HCT116 (cell line): Measurements from ENCODE around the gene GABRA5. TPM values are rescaled to one million over a fixed set of nuclear protein-coding genes. Genes with fewer than 3 reads are reported as not detected.

Source experiments
- ATAC-seq: fragments of 200-7000 bp; cut with Tn5 transposase; 2 replicates; pipeline ENCODE4 v1.9.1; 2020; ENCODE audit warnings: mild to moderate bottlenecking, moderate library complexity
- BruUV-seq: library from RNA; stranded (reverse); fragments of 400-500 nt; replicated peaks from 2 replicates; lab custom pipeline; 2021; lab: Mats Ljungman, UMichigan
- CTCF ChIA-PET: fragments of 300-600 bp; sonication (Branson Sonifier 250); formaldehyde crosslinking; loops from one replicate; lab custom pipeline; 2021; ENCODE audit warnings: antibody characterized with exemption; lab: Charles Lee
- POLR2A ChIA-PET: fragments of 300-600, 350-600 bp; sonication (Branson Sonifier 250); formaldehyde crosslinking; loops from one replicate; lab custom pipeline; 2021; ENCODE audit warnings: antibody characterized with exemption; lab: Charles Lee
- RAD21 ChIA-PET, 2 experiments: fragments of 300-600 bp; sonication (Branson Sonifier 250); formaldehyde crosslinking; loops; one replicate each; lab custom pipeline; 2023; ENCODE audit warnings: low total read pairs in 2 of 2; ENCODE audit not compliant: uncharacterized antibody in 2 of 2, unreplicated experiment in 2 of 2, low non-redundant PET in 1 of 2; lab: Charles Lee
- DNase-seq: peaks from one replicate; pipeline ENCODE4 v3.0.0-alpha.2; 2010; ENCODE audit warnings: low read depth, low spot score
- H2AFZ ChIP-seq: fragments of 200-600 bp; shearing (Covaris generic), sonication (generic); 2 replicates; pipeline ENCODE4 v1.6.1; 2017; ENCODE audit warnings: low read depth, mixed run types, mixed read lengths, antibody characterized with exemption, low read length; ENCODE audit not compliant: poor library complexity, severe bottlenecking
- H3K27ac ChIP-seq: 2 replicates; pipeline ENCODE4 v1.5.1; 2012; ENCODE audit warnings: low read depth, low read length
- H3K27me3 ChIP-seq: fragments of 200-600 bp; sonication (generic); 2 replicates; pipeline ENCODE4 v1.6.1; 2016; ENCODE audit warnings: mixed run types, low read length, mixed read lengths; ENCODE audit not compliant: insufficient read depth
- H3K36me3 ChIP-seq, 2 experiments: fragments of 200-500 bp in 1 of 2; fragments of 200-600 bp in 1 of 2; sonication (Bioruptor generic) in 1 of 2; sonication (generic) in 1 of 2; 2 replicates each; pipeline versions ENCODE4 v1.5.1 to v1.6.1; 2014 to 2016; ENCODE audit warnings: low read length in 2 of 2, inconsistent platforms in 1 of 2, mixed read lengths in 1 of 2, mixed run types in 1 of 2; ENCODE audit not compliant: insufficient read depth in 2 of 2, control insufficient read depth in 1 of 2
- H3K4me1 ChIP-seq, 2 experiments: fragments of 200-600 bp in 1 of 2; sonication (generic) in 1 of 2; 2 replicates each; pipeline versions ENCODE4 v1.5.1 to v1.6.1; 2012 to 2017; ENCODE audit warnings: low read length in 2 of 2, inconsistent platforms in 1 of 2, mild to moderate bottlenecking in 1 of 2, mixed read lengths in 1 of 2, mixed run types in 1 of 2, moderate library complexity in 1 of 2; ENCODE audit not compliant: insufficient read depth in 2 of 2, control insufficient read depth in 1 of 2
- H3K4me2 ChIP-seq: fragments of 200-600 bp; sonication (generic); 2 replicates; pipeline ENCODE4 v1.6.1; 2017; ENCODE audit warnings: mixed run types, low read length, mixed read lengths
- H3K4me3 ChIP-seq, 2 experiments: fragments of 200-600 bp in 1 of 2; sonication (generic) in 1 of 2; replicated peaks in 1 of 2; 2 replicates each; pipeline ENCODE4 v1.5.1; 2011 to 2016; ENCODE audit warnings: low read length in 2 of 2, control low read depth in 1 of 2, low read depth in 1 of 2, mild to moderate bottlenecking in 1 of 2, mixed read lengths in 1 of 2, mixed run types in 1 of 2
- H3K79me2 ChIP-seq: fragments of 200-600 bp; sonication (generic); 2 replicates; pipeline ENCODE4 v1.6.1; 2017; ENCODE audit warnings: mild to moderate bottlenecking, mixed run types, low read length, moderate library complexity, mixed read lengths; ENCODE audit not compliant: insufficient read depth
- H3K9ac ChIP-seq: fragments of 200-600 bp; sonication (generic); 2 replicates; pipeline ENCODE4 v1.6.1; 2016; ENCODE audit warnings: low read length, mixed read lengths
- H3K9me2 ChIP-seq: fragments of 200-600 bp; sonication (generic), shearing (Covaris generic); 2 replicates; pipeline ENCODE4 v1.6.1; 2017; ENCODE audit warnings: mixed run types, mild to moderate bottlenecking, moderate library complexity; ENCODE audit not compliant: insufficient read depth
- H3K9me3 ChIP-seq, 2 experiments: fragments of 200-500 bp in 1 of 2; fragments of 200-600 bp in 1 of 2; sonication (Bioruptor generic) in 1 of 2; sonication (generic) in 1 of 2; 2 replicates each; pipeline ENCODE4 v1.6.1; 2014 to 2017; ENCODE audit warnings: low read length in 2 of 2, mixed read lengths in 2 of 2, inconsistent platforms in 1 of 2, low read depth in 1 of 2, mild to moderate bottlenecking in 1 of 2, mixed run types in 1 of 2, moderate library complexity in 1 of 2; ENCODE audit not compliant: control insufficient read depth in 1 of 2, insufficient read depth in 1 of 2
- H4K20me1 ChIP-seq: fragments of 200-600 bp; sonication (generic), shearing (Covaris generic); 2 replicates; pipeline ENCODE4 v1.6.1; 2017; ENCODE audit warnings: mixed run types, mild to moderate bottlenecking, moderate library complexity; ENCODE audit not compliant: insufficient read depth
- ATF3 ChIP-seq: IDR thresholded peaks from 2 replicates; pipeline ENCODE4 v1.6.1; 2012
- CBX3 ChIP-seq: IDR thresholded peaks from 2 replicates; pipeline ENCODE4 v1.6.1; 2012; ENCODE audit warnings: low read depth
- CTCF ChIP-seq, 3 experiments: fragments of 200-600 bp in 1 of 3; sonication (generic) in 1 of 3; IDR thresholded peaks in 2 of 3; conservative IDR thresholded peaks in 1 of 3; 2 replicates each; pipeline ENCODE4 v1.5.1; 2012 to 2017; ENCODE audit warnings: low read depth in 2 of 3, low read length in 2 of 3, antibody characterized with exemption in 1 of 3, borderline replicate concordance in 1 of 3, control low read depth in 1 of 3, mild to moderate bottlenecking in 1 of 3, mixed read lengths in 1 of 3, mixed run types in 1 of 3, moderate library complexity in 1 of 3; ENCODE audit not compliant: insufficient read depth in 1 of 3
- EZH2phosphoT487 ChIP-seq: fragments of 200-600 bp; IDR thresholded peaks from 2 replicates; pipeline ENCODE4 v1.6.1; 2018; ENCODE audit warnings: antibody characterized with exemption, borderline replicate concordance
- POLR2A ChIP-seq: IDR thresholded peaks from 2 replicates; pipeline ENCODE4 v1.7.0; 2011; ENCODE audit warnings: borderline replicate concordance; ENCODE audit not compliant: insufficient read depth, insufficient read length; ENCODE audit errors: extremely low read depth
- RAD21 ChIP-seq: IDR thresholded peaks from 2 replicates; pipeline ENCODE4 v1.6.1; 2012; ENCODE audit warnings: low read depth, mild to moderate bottlenecking
- REST ChIP-seq: IDR thresholded peaks from 2 replicates; pipeline ENCODE4 v1.6.1; 2012; ENCODE audit warnings: low read depth
- SP1 ChIP-seq: IDR thresholded peaks from 2 replicates; pipeline ENCODE4 v1.6.1; 2012; ENCODE audit warnings: low read depth
- SRF ChIP-seq: IDR thresholded peaks from 2 replicates; pipeline ENCODE4 v1.6.1; 2012; ENCODE audit warnings: low read depth
- YY1 ChIP-seq: IDR thresholded peaks from 2 replicates; pipeline ENCODE4 v1.6.1; 2011; ENCODE audit warnings: low read length, low read depth, moderate library complexity, mild to moderate bottlenecking; ENCODE audit not compliant: insufficient replicate concordance; ENCODE audit errors: extremely low read depth
- ZNF274 ChIP-seq: fragments of 200-500 bp; sonication (Bioruptor generic); IDR thresholded peaks from 2 replicates; pipeline ENCODE4 v1.6.1; 2014; ENCODE audit warnings: mild to moderate bottlenecking, low read depth, low read length, inconsistent platforms
- intact Hi-C: fragments of 100-400 bp; cut with micrococcal nuclease; formaldehyde crosslinking; loops from 2 replicates; pipeline ENCODE4 v1.10.0; 2022
- total RNA-seq: library from RNA; stranded (reverse); gene quantifications from one replicate; pipeline ENCODE4 v1.2.1, GENCODE V29; 2021; ENCODE audit not compliant: unreplicated experiment

GABRA5 gene
- total RNA-seq, 1 experiment from 2014 or later: not detected

- H3K9me2 ChIP-seq: no peaks in the 10 kb centered on the region
- peaks cover 14 to 27% of the 10 kb centered on the region in 2 experiments; a peak in 2 of 4 replicates for H3K9me3 ChIP-seq
- no peaks in the 10 kb centered on the region for H3K27me3 ChIP-seq
- intact Hi-C loops: no loop called here
- H3K4me2 ChIP-seq: no peak overlapping the region
- POLR2A ChIA-PET: no interaction called here
- H3K4me3 ChIP-seq: no peak overlapping the region
- H3K36me3 ChIP-seq: no peaks in the 10 kb centered on the region
- BruUV-seq: no TSS peak
- CTCF ChIA-PET: no interaction called here
- no peak for ATAC-seq
- no peak overlapping the region for H3K27ac ChIP-seq
- no peaks in the 10 kb centered on the region for H3K4me1 ChIP-seq
- no peak overlapping the region for H3K9ac ChIP-seq
- H3K79me2 ChIP-seq: no peaks in the 10 kb centered on the region
- TF ChIP-seq CBX3 (no peak), RAD21 (no peak), YY1 (no peak), CTCF (IDR thresholded peaks at IDR 0.05 in 2 of 3, conservative IDR thresholded peaks at IDR 0.05 in 1 of 3; ENCODE audit: borderline replicate concordance in 1 of 3, insufficient read depth in 1 of 3, low read depth in 2 of 3, low read length in 2 of 3) (no peak), EZH2phosphoT487 (no peak), POLR2A (no peak), ZNF274 (no peak), SP1 (no peak)
- TF ChIP-seq, all 23 proteins: peak for 0
- RAD21 ChIA-PET: no interaction called here
- H2AFZ ChIP-seq: no peak overlapping the region
- H4K20me1 ChIP-seq: no peaks in the 10 kb centered on the region
- no peak for DNase-seq
Measured at GRCh38 chr15:26844901-26845300, 22.0 kb upstream of the GABRA5 start.

GRCh38 chr15:26848498-26848897, 18.4 kb upstream of the GABRA5 start:
- Histone ChIP-seq H3K27me3 (no peaks in the 10 kb centered on the region), H3K4me1 (no peaks in the 10 kb centered on the region), H3K4me2 (no peak overlapping the region), H3K9ac (no peak overlapping the region), H4K20me1 (no peaks in the 10 kb centered on the region), H3K79me2 (no peaks in the 10 kb centered on the region), H3K36me3 (no peaks in the 10 kb centered on the region), H3K9me2 (no peaks in the 10 kb centered on the region), H3K27ac (no peak overlapping the region), H3K9me3 (peaks cover 5 to 25% of the 10 kb centered on the region in 2 experiments; a peak in 2 of 4 replicates), H3K4me3 (no peak overlapping the region), H2AFZ (no peak overlapping the region)
- intact Hi-C loops: no loop called here
- no peak for DNase-seq
- no TSS peak for BruUV-seq
- TF ChIP-seq ZNF274 (no peak), REST (no peak), SRF (no peak), ATF3 (no peak)
- ATAC-seq: no peak
- CTCF ChIA-PET: no interaction called here
- RAD21 ChIA-PET: no interaction called here
- POLR2A ChIA-PET: no interaction called here
